ENCODE measurements around the gene ACTL6B. TPM values are rescaled to one million over a fixed set of nuclear protein-coding genes. Genes with fewer than 3 reads are reported as not detected.
A peak's percentile ranks its signal among the peaks of the same experiment; 100 is the strongest.

ACTL6B gene
- total and polyA plus RNA-seq, 9 of the 15 experiments (the other 6 are each of a cell fraction or from before 2014, with no cell fraction given): not detected

GRCh38 chr7:100675581-100676350, 19.5 kb upstream of the ACTL6B start (continued):
- TF ChIP-seq CXXC5 (CRISPR knock-in tag; IDR thresholded peaks at IDR 0.05): peak; percentile 31
- TF ChIP-seq TFAM (CRISPR knock-in tag; conservative IDR thresholded peaks at IDR 0.05): no peak
- TF ChIP-seq TAF1 (IDR thresholded peaks at IDR 0.05; ENCODE audit: control insufficient read depth, extremely low read depth, insufficient read depth, low read length, severe bottlenecking): no peak
- peak; percentile 55 for TF ChIP-seq NEUROD1 (IDR thresholded peaks at IDR 0.05; ENCODE audit: borderline replicate concordance, low read depth, low read length, partially characterized antibody)
- TF ChIP-seq MNT (conservative IDR thresholded peaks at IDR 0.05): peak; percentile 15 to 60; a peak in 2 of 4 replicates
- peak; percentile 90 for TF ChIP-seq SPI1 (IDR thresholded peaks at IDR 0.05; ENCODE audit: borderline replicate concordance, low read depth, low read length)
- no peak for TF ChIP-seq ZNF561 (CRISPR knock-in tag; conservative IDR thresholded peaks at IDR 0.05)
- TF ChIP-seq MGA (IDR thresholded peaks at IDR 0.05): no peak
- TF ChIP-seq RBBP5 (IDR thresholded peaks at IDR 0.05; ENCODE audit: borderline replicate concordance, insufficient read depth, low read length, poor library complexity, severe bottlenecking): peak; percentile 51
- TF ChIP-seq ELF2 (CRISPR knock-in tag; IDR thresholded peaks at IDR 0.05): 0 out of 2 replicates have a peak, but pooled peaks have one; percentile 29
- no peak for TF ChIP-seq CHD4 (IDR thresholded peaks at IDR 0.05; ENCODE audit: insufficient read depth, insufficient replicate concordance, low read depth, low read length, poor library complexity, severe bottlenecking)
- no peak for TF ChIP-seq RBM34 (IDR thresholded peaks at IDR 0.05; ENCODE audit: borderline replicate concordance, insufficient read depth, low read length)
- no peak for TF ChIP-seq DNMT1 (IDR thresholded peaks at IDR 0.05)

All from K562 (cell line).